Activated CD8-positive, alpha-beta memory T cell treated with anti-CD3 and anti-CD28 coated beads, Interleukin-2, amount 50 U/mL, for 4 hours (primary cell): ENCODE results near the gene HEATR9.
A peak's percentile ranks its signal among the peaks of the same experiment; 100 is the strongest.

Experiments used
- DNase-seq: peaks from one replicate; pipeline ENCODE4 v3.0.0-alpha.2; 2020

The HEATR9 gene

DNA sequence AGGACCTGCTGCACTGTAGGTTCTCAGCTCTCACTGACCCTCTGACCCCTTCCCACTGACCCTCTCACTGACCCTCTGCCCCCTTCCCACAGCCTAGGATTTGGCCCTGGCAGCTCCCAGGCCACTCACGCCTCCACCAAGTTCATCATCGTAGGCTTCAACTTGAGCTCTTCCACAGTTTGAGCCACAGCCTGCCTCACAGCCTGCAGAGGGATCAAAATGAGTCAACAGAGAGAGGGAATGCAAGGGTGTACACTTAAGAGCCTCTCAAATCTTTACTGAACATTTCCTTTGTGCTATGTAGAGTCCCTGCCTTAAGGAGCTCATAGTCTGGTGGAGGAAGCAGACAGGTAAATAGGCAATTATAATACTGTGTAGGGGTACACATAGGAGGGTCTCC is 12.1 kb downstream of the HEATR9 start:
- no peak for DNase-seq

DNA sequence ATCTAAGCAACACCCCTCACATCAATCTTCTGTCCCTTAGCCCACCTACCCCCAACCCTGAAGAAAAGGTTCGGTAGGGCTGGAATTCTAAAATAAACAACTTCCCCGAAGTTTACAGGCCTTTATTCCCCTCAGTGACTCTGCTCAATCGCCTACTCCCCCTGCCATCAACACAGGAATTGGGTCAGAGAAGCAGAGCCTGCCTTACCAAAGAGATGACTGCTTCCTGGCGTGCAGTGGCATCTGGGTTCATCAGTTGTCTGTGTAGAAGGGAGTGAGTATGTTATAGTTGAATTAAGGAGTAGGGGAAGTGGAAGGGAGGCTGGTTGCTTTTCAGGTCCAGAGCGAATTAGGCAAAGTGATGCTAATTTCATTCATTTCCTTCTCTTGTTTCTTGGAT is 12.7 kb downstream of the HEATR9 start:
- no peak for DNase-seq

DNA sequence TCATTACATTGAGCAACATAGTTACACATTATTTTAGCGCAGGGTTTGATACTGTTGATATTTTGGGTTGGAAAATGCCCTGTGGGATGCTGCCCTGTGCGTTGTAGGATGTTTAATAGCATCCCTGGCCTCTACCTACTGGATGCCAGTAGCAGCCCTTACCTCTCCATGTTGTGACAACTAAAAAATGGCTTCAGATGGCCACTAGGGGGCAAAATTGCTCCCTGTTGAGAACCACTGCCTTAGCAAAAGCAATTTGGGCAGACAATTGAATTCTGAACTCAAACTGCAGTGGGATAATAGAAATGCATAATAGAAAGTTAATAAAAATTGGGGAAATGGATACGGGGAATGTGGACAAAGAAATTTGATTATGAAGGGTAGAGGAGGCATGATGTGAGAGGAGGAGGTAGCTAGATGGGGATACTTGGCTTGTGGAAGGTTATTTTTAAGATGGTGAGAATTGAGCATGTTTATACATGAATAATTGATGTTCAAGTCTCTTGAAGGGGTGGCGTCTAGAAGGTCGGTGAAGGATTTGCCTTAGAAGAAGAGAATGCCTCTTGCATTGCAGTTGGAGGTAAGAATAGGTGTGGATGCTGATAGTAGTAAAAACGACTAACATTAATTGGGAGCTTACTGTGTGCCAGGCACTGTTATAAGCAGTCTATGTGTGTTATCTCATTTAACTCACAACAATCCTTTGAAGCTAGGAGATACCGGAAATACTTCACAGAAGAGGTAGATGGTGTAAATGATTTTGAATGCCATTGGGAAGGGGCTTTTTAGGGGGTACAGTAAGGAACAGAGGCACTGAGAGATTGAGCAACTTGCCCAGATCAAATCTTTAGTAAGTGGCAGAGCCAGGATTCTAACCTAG is 19.0 kb downstream of the HEATR9 start:
- DNase-seq: peak; percentile 60

DNA sequence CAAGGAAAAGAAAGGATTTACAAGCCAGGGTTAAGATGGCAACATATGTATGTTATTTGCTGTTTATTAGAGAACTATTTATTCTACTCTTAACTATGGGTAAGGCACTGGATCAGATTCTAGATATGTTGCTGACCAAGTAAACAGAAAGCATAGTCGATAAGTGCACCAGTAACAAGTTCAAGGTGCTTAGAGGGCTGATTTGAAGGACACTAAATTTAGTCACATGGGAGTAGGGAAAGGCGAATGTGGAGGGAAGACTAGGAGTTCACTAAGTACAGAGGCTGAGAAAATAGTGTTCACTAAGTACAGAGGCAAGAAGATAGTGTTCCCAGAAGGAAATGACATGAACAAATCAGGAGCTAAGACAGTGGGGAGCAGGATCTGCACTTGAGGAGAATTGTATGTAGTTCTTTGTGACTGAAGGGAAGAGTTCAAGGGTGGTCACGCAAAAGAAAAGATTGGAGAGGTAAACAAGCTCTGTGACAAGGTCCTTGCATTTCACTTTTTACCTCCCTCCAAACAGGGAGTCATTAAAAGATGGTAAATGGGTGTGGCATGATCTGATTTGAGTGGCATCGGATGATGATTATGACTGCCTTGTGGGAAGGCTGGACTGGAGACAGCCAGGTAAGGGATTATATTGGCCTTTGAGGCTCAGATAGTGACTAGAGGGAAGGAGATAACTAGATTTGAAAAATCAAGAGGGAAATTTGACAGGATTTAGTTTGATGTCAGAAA is 20.9 kb downstream of the HEATR9 start:
- no peak for DNase-seq

DNA sequence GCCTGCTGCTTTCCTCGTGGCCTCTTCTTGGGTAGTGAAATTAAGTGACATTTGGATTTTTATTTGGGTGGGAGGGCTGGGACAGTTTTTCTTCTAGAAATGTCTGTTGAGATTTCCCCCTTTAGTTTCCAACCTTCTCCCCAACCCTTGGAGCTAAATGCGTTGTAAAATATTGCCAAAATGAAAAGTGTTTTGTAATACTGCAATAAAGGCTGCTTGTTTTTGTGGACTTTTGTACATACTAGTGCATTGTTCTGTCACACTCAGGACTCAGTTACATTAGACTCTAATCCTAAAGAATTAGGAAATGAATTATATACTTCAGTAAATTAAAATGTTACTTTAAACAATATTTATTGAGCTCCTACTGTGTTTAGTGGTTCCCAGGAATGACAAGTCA is 21.7 kb downstream of the HEATR9 start:
- DNase-seq: no peak

DNA sequence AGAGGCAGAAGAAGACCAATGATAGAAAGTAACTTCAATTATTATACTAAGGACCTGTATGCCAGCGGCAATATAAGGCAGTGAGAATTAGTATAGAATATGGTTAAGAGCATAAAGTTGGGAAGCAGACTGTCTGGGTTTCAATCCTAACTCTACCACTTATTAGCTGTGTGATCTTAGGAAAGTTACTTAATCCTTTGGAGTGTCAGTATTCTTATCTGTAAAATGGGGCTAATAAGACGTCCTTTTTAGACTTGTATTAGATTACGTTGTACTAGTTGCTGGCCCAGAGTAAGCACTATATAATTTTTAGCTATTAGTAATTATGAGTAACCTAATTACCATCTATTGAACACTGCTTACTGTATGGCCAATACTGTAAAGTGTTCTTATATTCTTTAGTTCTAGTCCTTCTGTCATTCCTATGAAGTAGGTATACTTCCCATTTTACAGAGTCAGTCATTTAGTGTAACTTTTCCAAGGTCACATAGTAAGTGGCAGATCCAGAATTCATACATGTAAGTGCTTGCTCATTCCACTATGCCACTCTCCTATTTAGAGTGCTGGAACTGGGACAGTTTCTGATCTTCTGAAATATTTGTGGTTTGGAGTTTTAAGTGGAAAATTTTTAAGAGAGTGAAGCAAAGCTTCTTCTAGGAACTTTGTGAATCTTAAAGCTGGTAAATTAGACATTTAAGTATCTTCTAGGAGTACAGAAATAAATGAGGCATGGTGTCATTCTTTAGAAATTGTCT is 22.5 kb downstream of the HEATR9 start:
- DNase-seq: no peak

DNA sequence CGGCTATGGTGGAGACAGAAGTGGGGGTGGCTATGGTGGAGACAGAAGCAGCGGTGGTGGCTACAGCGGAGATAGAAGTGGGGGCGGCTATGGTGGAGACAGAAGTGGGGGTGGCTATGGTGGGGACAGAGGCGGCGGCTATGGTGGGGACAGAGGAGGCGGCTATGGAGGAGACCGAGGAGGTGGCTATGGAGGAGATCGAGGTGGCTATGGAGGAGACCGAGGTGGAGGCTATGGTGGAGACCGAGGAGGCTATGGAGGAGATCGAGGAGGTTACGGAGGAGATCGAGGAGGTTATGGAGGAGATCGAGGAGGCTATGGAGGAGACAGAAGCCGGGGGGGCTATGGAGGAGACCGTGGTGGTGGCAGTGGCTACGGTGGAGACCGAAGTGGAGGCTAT is 24.1 kb downstream of the HEATR9 start:
- DNase-seq: no peak

DNA sequence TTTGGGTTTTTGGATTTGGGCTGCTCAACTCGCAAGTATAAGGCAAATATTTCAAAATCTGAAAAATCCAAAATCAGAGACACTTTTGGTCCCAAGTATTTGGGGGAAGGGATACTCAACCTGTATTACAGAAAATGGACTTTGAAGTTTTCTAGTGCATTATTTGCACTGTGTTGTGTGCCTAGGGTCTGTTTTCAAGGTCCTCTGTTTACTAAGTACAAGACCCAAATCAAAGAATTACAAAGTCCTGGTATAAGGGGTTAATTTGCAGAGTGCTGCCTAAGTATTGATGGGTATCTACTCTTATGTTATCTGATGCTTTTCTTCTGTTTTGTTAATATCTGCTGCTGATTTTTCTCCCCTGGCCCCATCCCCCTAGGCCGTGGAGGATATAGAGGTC is 25.0 kb downstream of the HEATR9 start:
- no peak for DNase-seq

DNA sequence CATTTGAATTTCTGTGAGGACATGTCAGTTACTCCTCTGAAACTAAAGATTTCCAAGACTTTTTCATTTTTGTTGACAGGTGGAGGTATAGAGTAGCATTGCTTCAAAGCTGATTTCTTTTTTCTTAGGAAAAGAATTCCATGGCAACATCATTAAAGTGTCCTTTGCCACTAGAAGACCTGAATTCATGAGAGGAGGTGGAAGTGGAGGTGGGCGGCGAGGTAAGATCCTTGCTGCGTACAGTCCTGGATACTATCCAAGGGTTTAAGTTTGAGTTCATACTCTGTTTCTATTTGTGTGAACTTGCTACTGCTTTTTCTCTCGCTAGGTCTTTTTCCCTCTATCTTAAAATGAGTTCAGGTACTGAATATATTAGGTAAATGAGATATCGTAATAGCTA is 26.5 kb downstream of the HEATR9 start:
- DNase-seq: no peak

DNA sequence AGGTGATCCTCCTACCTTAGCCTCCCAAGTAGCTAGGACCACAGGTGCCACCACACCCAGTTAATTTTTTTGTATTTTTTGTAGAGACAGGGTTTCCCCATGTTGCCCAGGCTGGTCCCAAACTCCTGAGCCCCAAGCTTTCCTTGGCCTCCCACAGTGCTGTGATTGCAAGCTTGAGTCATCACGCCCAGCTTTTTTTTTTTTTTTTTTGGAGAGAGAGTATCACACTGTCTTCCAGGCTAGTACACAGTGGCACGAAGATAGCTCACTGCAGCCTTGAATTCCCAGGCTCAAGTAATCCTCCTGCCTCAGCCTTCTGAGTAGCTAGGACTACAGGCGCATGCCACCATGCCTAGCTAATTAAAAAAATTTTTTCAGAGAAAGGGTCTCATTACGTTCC is 27.2 kb downstream of the HEATR9 start:
- no peak for DNase-seq

DNA sequence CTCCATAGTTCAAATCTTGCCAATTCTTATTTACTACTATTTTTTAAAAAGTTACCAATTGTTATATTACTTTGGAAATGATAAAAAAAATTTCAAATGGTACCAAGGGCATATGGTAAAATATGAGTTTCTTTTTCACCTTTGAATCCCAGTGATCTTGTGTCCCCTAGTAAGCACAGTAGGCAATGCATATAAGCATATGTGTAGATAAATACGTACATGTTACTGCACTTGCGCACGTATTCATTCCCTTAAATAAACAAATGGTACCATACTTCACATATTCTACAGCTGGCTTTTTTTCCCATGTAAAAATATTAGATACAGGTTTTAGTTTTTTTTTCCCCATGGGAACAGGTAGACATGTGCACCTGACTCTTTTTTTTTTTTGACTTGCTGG is 27.6 kb downstream of the HEATR9 start:
- no peak for DNase-seq

DNA sequence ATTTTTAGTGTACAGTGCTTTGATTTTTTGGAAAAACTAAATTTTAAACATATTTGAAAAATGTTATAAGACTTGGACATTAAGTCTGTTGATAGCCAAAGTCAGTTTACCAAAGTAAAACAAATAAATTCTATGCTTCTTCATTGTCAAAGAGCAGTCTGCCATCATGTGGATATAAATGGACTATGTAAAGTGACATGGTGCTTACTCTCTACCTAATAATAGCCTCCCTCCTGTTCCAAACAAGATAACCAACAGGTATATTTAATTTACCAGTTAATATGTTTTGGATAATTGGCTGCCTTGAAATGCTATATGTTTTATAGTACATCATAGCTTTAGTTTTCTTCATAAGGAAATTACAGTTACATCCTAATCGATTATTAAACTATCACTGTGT is 43.5 kb downstream of the HEATR9 start:
- no peak for DNase-seq

DNA sequence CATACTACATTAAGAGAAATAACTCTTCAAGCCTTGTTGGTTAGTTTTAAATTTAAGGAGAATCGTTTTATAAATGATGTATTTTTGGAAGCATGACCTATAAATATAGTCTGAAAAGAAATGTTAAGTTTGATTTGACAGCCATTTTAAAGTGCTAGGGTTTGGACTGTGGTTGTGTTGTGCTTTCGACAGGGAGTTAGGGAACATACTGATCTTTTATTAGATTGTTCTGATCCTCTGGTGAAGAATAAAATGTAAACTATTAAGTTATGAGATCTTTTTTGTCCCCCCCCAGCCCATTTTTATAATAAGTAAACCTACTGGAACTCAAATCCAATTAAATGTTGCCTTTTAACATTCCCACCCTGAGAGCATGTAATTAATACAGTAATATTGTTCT is 47.4 kb downstream of the HEATR9 start:
- no peak for DNase-seq

DNA sequence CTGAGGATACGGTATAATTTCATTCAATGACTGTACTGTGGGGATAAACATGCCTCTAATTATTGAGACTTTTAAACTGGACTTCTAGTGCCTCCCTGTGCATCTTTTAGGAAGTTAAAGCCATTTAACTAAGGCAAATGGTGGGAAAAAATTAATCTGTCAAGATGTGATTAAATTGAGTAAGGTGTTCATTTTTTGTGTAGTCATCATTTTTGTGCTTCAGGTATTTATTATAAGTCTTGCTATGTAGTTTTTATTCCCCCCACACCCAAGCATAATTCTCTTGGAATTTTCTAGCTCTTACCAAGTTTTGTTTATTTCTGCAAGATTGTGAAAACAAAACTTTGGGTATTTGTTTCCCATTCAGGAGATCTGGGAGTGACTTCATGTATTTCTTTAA is 49.2 kb downstream of the HEATR9 start:
- DNase-seq: no peak

DNA sequence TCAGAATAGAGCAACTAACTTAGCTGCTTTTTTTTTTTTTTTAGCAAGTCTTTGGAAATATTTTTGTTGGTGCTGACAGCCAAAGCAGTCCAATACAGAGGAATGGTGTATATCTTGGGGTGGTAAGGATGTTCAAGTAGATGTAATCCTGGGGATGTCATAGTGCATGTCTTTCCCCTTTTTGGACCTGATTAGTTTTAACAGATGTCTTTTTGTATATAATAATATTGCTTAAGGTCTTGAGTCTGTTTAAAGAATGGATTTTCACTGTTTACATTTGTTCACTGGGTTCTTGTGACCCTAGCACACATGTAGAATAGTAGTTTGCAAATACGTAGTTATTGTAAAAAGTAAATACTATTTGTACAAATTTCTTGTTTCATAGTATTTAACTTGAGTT is 51.5 kb downstream of the HEATR9 start:
- DNase-seq: no peak

DNA sequence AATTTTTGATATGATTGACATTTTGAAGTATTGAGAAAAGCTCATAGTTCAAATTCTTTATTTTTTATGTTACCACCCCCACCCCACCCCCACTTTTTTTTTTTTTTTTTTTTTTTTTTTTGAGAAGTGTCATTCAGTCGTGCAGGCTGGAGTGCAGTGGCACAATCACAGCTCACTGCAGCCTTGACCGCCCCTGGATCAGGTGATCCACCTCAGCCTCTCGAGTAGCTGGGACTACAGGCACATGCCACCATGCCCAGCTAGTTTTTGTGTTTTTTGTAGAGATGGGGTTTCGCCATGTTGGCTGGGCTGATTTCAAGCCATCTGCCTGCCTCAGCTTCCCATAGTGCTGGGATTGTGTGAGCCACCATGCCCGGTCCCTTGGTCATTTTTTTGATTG is 52.0 kb downstream of the HEATR9 start:
- DNase-seq: no peak

DNA sequence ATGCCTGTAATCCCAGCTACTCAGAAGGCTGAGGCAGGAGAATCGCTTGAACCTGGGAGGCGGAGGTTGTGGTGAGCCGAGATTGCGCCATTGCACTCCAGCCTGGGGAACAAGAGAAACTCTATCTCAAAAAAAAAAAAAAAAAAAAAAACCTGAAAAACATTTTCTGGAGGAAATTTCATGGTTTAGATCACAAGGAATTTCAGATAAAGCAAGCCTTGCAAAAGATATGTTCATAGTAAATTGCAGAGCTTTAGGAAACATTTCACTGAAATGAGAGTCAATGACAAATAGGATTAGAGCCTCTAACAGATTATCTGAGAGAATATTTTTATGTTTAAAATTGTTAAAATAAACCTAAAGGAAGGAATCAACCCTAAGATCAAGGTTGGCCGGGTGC is 56.2 kb downstream of the HEATR9 start:
- no peak for DNase-seq

DNA sequence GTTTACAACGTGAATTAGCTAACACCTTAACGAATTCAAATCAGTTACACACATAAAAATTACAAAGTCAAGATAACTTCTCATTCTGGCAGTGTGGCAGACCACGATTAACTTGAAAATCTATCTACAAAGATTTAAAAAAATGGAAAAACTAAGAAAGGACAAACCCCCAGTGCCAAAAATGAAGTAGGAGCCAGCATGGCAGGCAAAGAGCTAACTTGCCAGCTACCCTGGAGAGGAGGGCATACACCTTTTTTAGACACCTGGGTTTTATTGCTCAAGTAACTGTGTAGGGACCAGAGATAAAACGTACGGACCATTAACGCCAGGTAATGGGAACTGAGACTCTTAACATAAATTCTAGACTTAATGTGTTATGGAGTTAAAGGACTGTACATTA is 56.9 kb downstream of the HEATR9 start:
- DNase-seq: no peak

DNA sequence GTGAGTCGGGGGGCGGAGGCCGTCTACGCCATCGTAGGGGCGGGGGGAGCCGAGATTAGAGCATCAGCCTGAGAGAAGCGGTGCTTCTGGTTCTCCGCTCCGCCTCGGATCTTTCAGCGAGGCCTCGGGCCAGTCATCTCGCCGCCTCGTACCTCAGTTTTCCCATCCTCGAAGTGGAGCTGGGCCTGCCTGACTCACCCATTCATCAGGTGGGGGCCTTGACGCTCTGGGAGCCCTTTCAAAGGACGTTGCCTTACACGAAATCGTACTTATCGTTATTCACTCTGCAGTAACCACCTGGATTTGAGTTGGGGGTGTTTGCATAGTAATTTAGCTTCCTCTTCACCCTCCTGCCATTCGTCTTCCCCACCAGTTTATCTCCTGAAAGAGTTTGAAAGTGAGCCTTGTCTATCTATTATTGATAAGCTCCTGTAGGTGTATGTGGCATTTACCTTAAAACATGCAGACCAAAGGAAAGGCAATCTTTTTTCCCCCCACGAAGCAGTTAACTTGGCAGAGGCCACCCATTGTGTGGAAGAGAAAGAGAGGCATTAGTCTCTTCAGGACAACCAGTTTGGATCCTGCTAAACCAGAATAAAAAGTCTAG is 58.7 kb downstream of the HEATR9 start:
- no peak for DNase-seq

DNA sequence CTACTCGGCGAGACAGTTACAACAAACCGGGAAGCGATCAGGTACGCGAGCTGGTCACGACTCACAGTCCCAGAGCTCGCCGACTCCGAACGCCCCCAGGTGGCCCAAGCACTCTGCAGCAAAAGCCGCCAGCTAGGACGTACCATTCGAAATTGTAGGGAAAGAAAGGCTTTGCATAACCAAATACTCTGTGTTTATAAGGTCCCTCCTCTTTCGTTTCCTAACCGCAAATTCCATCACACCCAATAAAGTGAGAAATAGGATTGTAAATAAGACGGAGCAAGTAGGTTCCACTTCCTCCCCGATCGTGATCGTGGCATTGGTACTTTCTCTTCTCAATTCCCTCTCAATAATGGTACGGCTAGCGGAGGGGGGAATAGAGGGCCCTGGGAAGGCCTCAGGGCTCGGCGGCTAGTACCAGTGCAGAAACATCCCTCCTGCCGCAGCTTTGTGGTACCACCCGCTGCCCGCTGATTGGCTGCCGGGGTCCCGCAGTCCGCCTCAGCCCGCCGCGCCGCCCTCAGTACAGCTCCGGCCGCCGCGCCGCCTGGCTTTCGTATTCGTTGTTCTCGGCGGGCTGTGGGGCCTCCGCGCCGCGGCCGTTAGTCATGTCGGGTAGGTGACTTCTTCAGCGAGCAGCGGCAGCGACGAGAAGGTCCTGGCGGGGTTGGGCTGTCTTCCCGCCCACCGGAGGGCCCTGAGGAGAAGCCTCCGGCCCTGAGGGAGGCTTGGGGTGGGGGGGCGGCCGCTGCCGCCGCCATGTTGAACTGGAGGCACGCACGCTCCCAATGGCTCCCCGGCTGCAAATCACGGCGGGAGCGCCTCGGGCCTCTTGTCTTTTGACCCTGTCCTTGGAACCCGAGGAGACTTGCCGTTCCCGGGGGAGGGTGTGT is 59.5 kb downstream of the HEATR9 start, which contains the start of gene TAF15:
Gene TAF15, plus strand, starts transcription at position 523 of the 893 bp plus-strand sequence. Its CDS starts 86 bp downstream, at position 609.
- DNase-seq: peak; percentile 93

DNA sequence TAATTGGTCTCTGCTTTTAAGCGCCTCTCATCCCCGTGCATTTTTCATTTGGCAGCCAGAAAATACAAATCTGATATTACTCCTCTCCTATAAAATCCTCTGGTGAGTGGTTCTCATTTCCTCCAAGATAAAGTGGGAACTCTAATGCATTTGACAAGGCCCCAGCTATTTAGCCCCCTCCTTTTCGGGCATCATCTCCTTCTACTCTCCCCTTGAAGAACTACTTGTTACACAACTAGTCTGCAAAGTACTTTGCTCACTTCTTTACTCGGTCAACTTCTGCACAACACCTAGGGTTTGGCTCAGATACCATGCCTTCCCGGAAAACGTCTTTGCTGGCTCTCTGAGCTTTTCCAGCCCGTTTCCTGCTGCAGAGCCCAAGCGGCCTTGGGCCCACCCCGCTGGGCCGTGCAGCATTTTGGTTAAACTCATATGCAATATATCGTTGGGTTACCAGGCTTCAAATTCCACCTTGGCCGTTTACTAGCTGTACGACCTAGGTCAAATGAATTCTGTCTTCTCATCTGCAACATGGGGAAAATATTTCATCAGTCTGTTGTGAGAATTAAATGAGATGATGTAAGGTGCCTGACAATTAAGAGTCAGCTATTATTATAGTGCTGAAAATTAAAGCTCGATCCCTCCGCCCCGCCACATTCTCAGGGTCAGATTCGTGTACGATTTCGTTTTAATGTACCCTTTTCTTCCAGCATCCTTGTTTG is 60.3 kb downstream of the HEATR9 start:
- no peak for DNase-seq
